ENCODE data around the gene IMPDH1. TPM values are rescaled to one million over a fixed set of nuclear protein-coding genes. Genes with fewer than 3 reads are reported as not detected.

IMPDH1 gene
- total RNA-seq, 1 experiment from 2014 or later: 57.1 TPM

DNA sequence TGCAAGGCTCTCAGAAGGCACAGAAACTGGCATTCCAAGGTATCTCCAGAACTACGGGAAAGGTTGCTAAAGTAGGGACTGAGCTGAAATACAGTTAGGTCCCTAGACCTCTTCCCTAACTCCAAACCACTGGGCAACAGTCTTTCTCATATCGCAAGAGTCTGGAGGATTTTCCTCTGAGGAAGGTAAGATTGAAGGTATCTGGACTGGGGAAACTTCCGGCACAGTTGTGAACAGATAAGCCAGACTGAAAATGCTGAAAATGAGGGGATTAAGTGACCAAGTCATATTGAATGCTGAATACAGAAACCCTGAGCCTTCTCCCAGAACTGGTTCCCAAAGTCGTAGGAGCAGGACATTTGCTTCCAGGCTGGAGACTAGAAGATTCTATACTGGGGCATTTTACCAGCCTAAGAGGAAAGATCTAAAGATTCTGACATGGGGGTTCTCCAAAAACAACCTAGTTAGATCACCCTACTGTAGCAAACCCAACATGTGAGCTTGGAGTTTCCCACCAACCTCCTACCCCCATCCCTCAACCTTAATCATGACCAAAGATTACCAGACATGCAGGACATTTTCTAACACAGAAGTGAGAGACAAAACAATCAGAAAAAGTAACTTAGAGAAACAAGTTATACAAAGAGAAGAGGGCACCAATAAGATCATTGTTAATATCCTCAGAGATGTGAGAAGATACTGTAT is 45.5 kb downstream of the IMPDH1 start:
- no TSS peak for BruUV-seq (replicated peaks)
- Mint-ChIP-seq H3K4me1 (ENCODE audit: low read depth, unreplicated experiment) (peaks cover 7% of the 10 kb centered on the region), H3K27me3 (ENCODE audit: unreplicated experiment) (peaks cover 84% of the 10 kb centered on the region), H3K27ac (ENCODE audit: unreplicated experiment) (no peak overlapping the region), H3K9me3 (ENCODE audit: low read depth, unreplicated experiment) (no peaks in the 10 kb centered on the region), H3K4me3 (ENCODE audit: low read depth, unreplicated experiment) (no peak overlapping the region), H3K36me3 (ENCODE audit: insufficient read depth, unreplicated experiment) (peaks cover 11% of the 10 kb centered on the region)
- TF ChIP-seq, protein P1, sequence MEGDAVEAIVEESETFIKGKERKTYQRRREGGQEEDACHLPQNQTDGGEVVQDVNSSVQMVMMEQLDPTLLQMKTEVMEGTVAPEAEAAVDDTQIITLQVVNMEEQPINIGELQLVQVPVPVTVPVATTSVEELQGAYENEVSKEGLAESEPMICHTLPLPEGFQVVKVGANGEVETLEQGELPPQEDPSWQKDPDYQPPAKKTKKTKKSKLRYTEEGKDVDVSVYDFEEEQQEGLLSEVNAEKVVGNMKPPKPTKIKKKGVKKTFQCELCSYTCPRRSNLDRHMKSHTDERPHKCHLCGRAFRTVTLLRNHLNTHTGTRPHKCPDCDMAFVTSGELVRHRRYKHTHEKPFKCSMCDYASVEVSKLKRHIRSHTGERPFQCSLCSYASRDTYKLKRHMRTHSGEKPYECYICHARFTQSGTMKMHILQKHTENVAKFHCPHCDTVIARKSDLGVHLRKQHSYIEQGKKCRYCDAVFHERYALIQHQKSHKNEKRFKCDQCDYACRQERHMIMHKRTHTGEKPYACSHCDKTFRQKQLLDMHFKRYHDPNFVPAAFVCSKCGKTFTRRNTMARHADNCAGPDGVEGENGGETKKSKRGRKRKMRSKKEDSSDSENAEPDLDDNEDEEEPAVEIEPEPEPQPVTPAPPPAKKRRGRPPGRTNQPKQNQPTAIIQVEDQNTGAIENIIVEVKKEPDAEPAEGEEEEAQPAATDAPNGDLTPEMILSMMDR (IDR thresholded peaks at IDR 0.05; ENCODE audit: unreplicated experiment): no peak
- intact Hi-C loops (cut with micrococcal nuclease; ENCODE audit: unreplicated experiment): no loop called here
- CTCF ChIA-PET: interaction anchor here (0.6 kb wide), 1 partner anchor 95 kb away, joined by 4 read pairs; no protein-coding TSS in a partner anchor
- no peak for DNase-seq

DNA sequence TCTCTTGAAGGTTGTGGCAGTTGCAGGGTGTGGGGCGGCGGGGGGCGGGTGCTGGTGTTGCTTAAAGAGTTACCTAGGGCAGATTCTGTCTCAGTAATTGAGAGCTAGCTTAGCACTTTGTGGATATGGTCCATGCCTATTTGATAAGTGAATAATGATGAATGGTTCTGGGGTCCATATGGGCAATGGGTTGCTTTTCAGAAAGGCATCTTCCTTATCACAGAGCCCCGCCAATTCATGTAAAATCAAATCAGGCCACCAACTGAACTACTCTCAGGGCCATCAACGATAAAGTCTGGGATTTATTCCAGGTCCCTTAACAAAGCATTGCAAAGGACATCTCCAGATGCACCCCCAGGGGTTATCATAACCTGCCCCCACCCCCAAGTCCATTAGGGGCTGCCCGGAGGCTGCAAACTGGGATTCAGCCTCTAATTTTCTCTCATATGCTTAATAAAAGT is 46.5 kb downstream of the IMPDH1 start:
- H3K27me3 Mint-ChIP-seq (ENCODE audit: unreplicated experiment): peaks cover 94% of the 10 kb centered on the region
- CTCF ChIA-PET: no interaction called here

DNA sequence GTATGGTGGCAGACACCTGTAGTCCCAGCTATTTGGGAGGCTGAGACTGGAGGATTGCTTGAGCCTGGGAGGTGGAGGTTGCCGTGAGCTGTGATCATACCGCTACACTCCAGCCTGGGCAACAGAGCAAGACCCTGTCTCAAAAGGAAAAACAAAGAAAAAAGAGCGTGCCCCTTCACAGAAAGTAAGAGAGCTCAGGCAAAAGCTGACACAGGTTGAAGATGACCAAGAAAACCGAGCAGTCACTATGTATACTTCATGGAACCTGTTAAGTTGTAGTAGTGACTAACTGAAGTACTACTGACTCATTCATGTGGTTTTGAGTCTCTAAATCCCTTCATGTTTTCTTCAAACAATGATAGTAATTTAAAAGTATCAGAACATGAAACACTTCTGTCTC is 47.1 kb downstream of the IMPDH1 start:
- no TSS peak for BruUV-seq (replicated peaks)
- no peak overlapping the region for H3K4me3 Mint-ChIP-seq (ENCODE audit: low read depth, unreplicated experiment)
- H3K9me3 Mint-ChIP-seq (ENCODE audit: low read depth, unreplicated experiment): no peaks in the 10 kb centered on the region
- DNase-seq: no peak
- peaks cover 7% of the 10 kb centered on the region for H3K4me1 Mint-ChIP-seq (ENCODE audit: low read depth, unreplicated experiment)
- TF ChIP-seq, protein P1 (IDR thresholded peaks at IDR 0.05; ENCODE audit: unreplicated experiment): no peak
- no peak overlapping the region for H3K27ac Mint-ChIP-seq (ENCODE audit: unreplicated experiment)
- intact Hi-C loops (cut with micrococcal nuclease; ENCODE audit: unreplicated experiment): no loop called here
- CTCF ChIA-PET: no interaction called here
- H3K27me3 Mint-ChIP-seq (ENCODE audit: unreplicated experiment): peaks cover 99% of the 10 kb centered on the region
- peaks cover 11% of the 10 kb centered on the region for H3K36me3 Mint-ChIP-seq (ENCODE audit: insufficient read depth, unreplicated experiment)

More for the DNA sequence above, 46.5 kb downstream of the IMPDH1 start:
- peaks cover 7% of the 10 kb centered on the region for H3K4me1 Mint-ChIP-seq (ENCODE audit: low read depth, unreplicated experiment)
- H3K9me3 Mint-ChIP-seq (ENCODE audit: low read depth, unreplicated experiment): no peaks in the 10 kb centered on the region
- no TSS peak for BruUV-seq (replicated peaks)
- peaks cover 11% of the 10 kb centered on the region for H3K36me3 Mint-ChIP-seq (ENCODE audit: insufficient read depth, unreplicated experiment)
- H3K27ac Mint-ChIP-seq (ENCODE audit: unreplicated experiment): no peak overlapping the region
- no peak overlapping the region for H3K4me3 Mint-ChIP-seq (ENCODE audit: low read depth, unreplicated experiment)
- intact Hi-C loops (cut with micrococcal nuclease; ENCODE audit: unreplicated experiment): no loop called here
- TF ChIP-seq, protein P1 (IDR thresholded peaks at IDR 0.05; ENCODE audit: unreplicated experiment): no peak
- no peak for DNase-seq

DNA sequence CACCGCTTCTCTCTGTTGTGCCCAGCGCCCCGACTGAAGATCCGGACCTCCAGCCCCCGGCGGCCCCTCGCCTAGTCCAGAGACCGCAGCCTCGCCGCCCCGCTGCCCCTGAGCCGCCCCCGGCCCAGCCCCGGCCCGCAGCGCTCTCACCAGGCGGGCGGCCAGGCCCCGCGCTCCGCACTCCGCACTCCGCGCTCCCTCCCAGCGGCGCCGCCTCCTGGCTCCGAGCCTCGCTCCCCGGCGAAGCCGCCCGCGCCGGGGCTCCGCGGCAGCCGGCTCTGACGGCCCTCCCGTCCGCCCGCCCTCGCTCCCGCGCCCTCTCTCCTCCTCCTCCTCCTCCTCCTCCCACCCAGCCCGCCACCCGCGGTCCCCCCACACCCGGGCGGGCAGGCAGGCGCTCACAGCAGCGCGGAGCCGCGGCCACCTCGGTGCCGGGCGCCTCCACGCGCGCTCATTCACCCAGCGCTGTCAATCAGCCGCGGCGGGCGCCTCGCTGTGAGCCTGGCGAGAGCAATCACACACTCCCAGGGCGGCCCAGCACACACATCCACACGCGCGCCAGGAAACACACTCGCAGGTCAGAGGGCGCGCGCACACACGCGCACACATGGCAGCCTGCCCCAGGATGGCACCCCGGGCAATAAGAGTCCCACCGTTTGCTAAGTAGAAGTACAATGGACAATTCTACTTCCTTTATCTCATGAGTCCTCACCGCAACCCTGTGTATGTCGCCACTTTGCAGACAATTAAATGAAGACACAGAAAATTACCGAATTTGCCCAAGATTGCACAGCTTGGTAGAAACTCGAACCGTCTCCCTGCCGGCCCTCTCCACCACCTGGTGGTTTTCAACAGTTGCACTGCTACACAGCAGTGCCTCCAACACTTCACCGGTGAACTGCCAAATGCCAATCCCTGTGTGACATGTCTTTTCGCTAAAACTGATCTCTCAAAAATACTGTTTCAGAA is 48.1 kb downstream of the IMPDH1 start, which contains the start of gene PRRT4:
Gene PRRT4, minus strand, starts transcription at position 280 of the 969 bp plus-strand sequence.
- CTCF ChIA-PET: interaction anchor here (0.8 kb wide), 1 partner anchor 12 kb away, joined by 4 read pairs; no protein-coding TSS in a partner anchor
- intact Hi-C loops (cut with micrococcal nuclease; ENCODE audit: unreplicated experiment): no loop called here
- H3K4me1 Mint-ChIP-seq (ENCODE audit: low read depth, unreplicated experiment): peaks cover 15% of the 10 kb centered on the region
- peaks cover 99% of the 10 kb centered on the region for H3K27me3 Mint-ChIP-seq (ENCODE audit: unreplicated experiment)
- DNase-seq: peak; percentile 44
- H3K36me3 Mint-ChIP-seq (ENCODE audit: insufficient read depth, unreplicated experiment): peaks cover 11% of the 10 kb centered on the region
- peak within 1 kb of the TSS; percentile 69 for H3K4me3 Mint-ChIP-seq (ENCODE audit: low read depth, unreplicated experiment)
- no peak within 1 kb of the TSS for H3K27ac Mint-ChIP-seq (ENCODE audit: unreplicated experiment)
- no TSS peak for BruUV-seq (replicated peaks)
- no peaks in the 10 kb centered on the region for H3K9me3 Mint-ChIP-seq (ENCODE audit: low read depth, unreplicated experiment)
- TF ChIP-seq, protein P1 (IDR thresholded peaks at IDR 0.05; ENCODE audit: unreplicated experiment): no peak
